GM12891 (cell line): ENCODE data around the gene DPP4.

ENCODE experiments used
- DNase-seq: peaks from one replicate; pipeline ENCODE4 v3.0.0; 2011; ENCODE audit warnings: low spot score; ENCODE audit not compliant: insufficient read length
- FAIRE-seq: peaks from 2 replicates; lab custom pipeline; 2011; peaks lifted over from hg19 to GRCh38; lab: Jason Lieb, UNC
- PAX5 ChIP-seq: IDR thresholded peaks from 2 replicates; pipeline ENCODE4 v1.6.1; 2011; ENCODE audit warnings: low read length, moderate library complexity, mild to moderate bottlenecking; ENCODE audit not compliant: insufficient read depth, severe bottlenecking
- POLR2A ChIP-seq: IDR thresholded peaks from 2 replicates; pipeline ENCODE4 v1.6.1; 2011; ENCODE audit warnings: low read depth, low read length, control low read depth
- POLR2AphosphoS5 ChIP-seq: IDR thresholded peaks from 2 replicates; pipeline ENCODE4 v1.6.1; 2011; ENCODE audit warnings: low read depth, low read length, control low read depth
- POU2F2 ChIP-seq: IDR thresholded peaks from 2 replicates; pipeline ENCODE4 v1.6.1; 2011; ENCODE audit warnings: low read depth, mild to moderate bottlenecking, control low read depth, low read length, moderate library complexity
- SPI1 ChIP-seq: IDR thresholded peaks from 2 replicates; pipeline ENCODE4 v1.6.1; 2011; ENCODE audit warnings: low read depth, low read length, control low read depth
- TAF1 ChIP-seq: IDR thresholded peaks from 2 replicates; pipeline ENCODE4 v1.6.1; 2011; ENCODE audit warnings: low read depth, low read length, control low read depth

The DPP4 gene

GRCh38 chr2:161972866-161973265, 101.1 kb downstream of the DPP4 start:
- TF ChIP-seq SPI1 (0 out of 2 replicates have a peak, but pooled peaks have one; percentile 15), POLR2AphosphoS5 (no peak), POU2F2 (no peak), PAX5 (no peak), TAF1 (no peak)
- DNase-seq (no peak), FAIRE-seq (no peak)

- FAIRE-seq (no peak), DNase-seq (no peak)
- TF ChIP-seq PAX5 (no peak), TAF1 (no peak), POU2F2 (no peak), POLR2A (no peak), POLR2AphosphoS5 (no peak), SPI1 (no peak)
Observed at GRCh38 chr2:161972232-161972631, 101.8 kb downstream of the DPP4 start.

GRCh38 chr2:161971551-161971950, 102.5 kb downstream of the DPP4 start:
- TF ChIP-seq TAF1, result no peak
- no peak for TF ChIP-seq POU2F2
- TF ChIP-seq POLR2AphosphoS5, result no peak
- no peak for TF ChIP-seq POLR2A
- no peak for TF ChIP-seq SPI1
- TF ChIP-seq PAX5, result no peak
- FAIRE-seq (no peak), DNase-seq (no peak)

- TF ChIP-seq POLR2AphosphoS5 (no peak), PAX5 (no peak), SPI1 (no peak), POLR2A (no peak), POU2F2 (no peak), TAF1 (no peak)
- DNase-seq (no peak), FAIRE-seq (no peak)
Observed at GRCh38 chr2:161969159-161969558, 104.9 kb downstream of the DPP4 start.

GRCh38 chr2:161965994-161966393, 108.0 kb downstream of the DPP4 start:
- no peak for TF ChIP-seq PAX5
- no peak for TF ChIP-seq SPI1
- TF ChIP-seq POLR2AphosphoS5, result no peak
- TF ChIP-seq POU2F2, result no peak
- TF ChIP-seq POLR2A, result no peak
- no peak for TF ChIP-seq TAF1
- no peak for FAIRE-seq

GRCh38 chr2:161964160-161964559, 109.9 kb downstream of the DPP4 start:
- no peak for TF ChIP-seq POLR2A
- TF ChIP-seq TAF1, result no peak
- TF ChIP-seq POLR2AphosphoS5, result no peak
- TF ChIP-seq SPI1, result no peak
- DNase-seq (no peak), FAIRE-seq (no peak)

More at GRCh38 chr2:161965994-161966393, 108.0 kb downstream of the DPP4 start:
- no peak for DNase-seq

GRCh38 chr2:161962160-161962559, 111.9 kb downstream of the DPP4 start:
- TF ChIP-seq TAF1 (no peak), PAX5 (no peak), POLR2AphosphoS5 (no peak), POU2F2 (no peak), SPI1 (no peak), POLR2A (no peak)
- FAIRE-seq (no peak), DNase-seq (no peak)

- TF ChIP-seq POLR2A (no peak), TAF1 (no peak), POLR2AphosphoS5 (no peak), SPI1 (no peak), POU2F2 (no peak), PAX5 (no peak)
- FAIRE-seq, result no peak
- no peak for DNase-seq
Observed at GRCh38 chr2:161961061-161961460, 113.0 kb downstream of the DPP4 start.

- TF ChIP-seq TAF1 (no peak), SPI1 (no peak), POLR2AphosphoS5 (no peak), POU2F2 (no peak), PAX5 (no peak), POLR2A (no peak)
- DNase-seq (no peak), FAIRE-seq (no peak)
Observed at GRCh38 chr2:161956738-161957137, 117.3 kb downstream of the DPP4 start.

GRCh38 chr2:161955211-161955610, 118.8 kb downstream of the DPP4 start:
- TF ChIP-seq TAF1 (no peak), SPI1 (no peak), POU2F2 (no peak), POLR2AphosphoS5 (no peak), PAX5 (no peak), POLR2A (no peak)
- FAIRE-seq, result no peak

More at GRCh38 chr2:161955211-161955610, 118.8 kb downstream of the DPP4 start:
- DNase-seq, result no peak
